Transverse colon (tissue), 4 donors: ENCODE data around the gene LRP1-AS. TPM values are rescaled to one million over a fixed set of nuclear protein-coding genes. Genes with fewer than 3 reads are reported as not detected.

Experiments
- DNase-seq: peaks from one replicate; pipeline ENCODE4 v3.0.0-alpha.2; 2019
- H3K27ac ChIP-seq, 4 donors: fragments of 200-600 bp; sonication (generic); 2 replicates each; pipeline ENCODE4 v1.5.1; 2016 to 2018; ENCODE audit warnings: inconsistent platforms in 4 of 4
- H3K27me3 ChIP-seq: fragments of 200-600 bp; sonication (generic); 2 replicates; pipeline ENCODE4 v1.5.1; 2017; ENCODE audit warnings: inconsistent platforms
- H3K36me3 ChIP-seq, 4 donors: fragments of 200-600 bp; sonication (generic); 2 replicates each; pipeline ENCODE4 v1.5.1; 2017 to 2019; ENCODE audit warnings: inconsistent platforms in 4 of 4
- H3K4me1 ChIP-seq, 4 donors: fragments of 200-600 bp; sonication (generic); 2 replicates each; pipeline ENCODE4 v1.5.1; 2017 to 2020; ENCODE audit warnings: inconsistent platforms in 4 of 4
- H3K4me3 ChIP-seq, 4 donors: fragments of 200-600 bp; sonication (generic); 1 replicate in 1 of 4; 2 replicates in 3 of 4; pipeline versions ENCODE4 v1.5.1 to v1.6.1; 2017 to 2019; ENCODE audit warnings: inconsistent platforms in 4 of 4
- H3K9me3 ChIP-seq, 2 donors: fragments of 200-600 bp; sonication (generic); 2 replicates each; pipeline ENCODE4 v1.5.1; 2017 to 2019; ENCODE audit warnings: inconsistent platforms in 2 of 2
- CTCF ChIP-seq, 5 experiments: fragments of 200-600 bp in 3 of 5; fragments of 450-650 bp in 2 of 5; sonication (generic) in 3 of 5; IDR thresholded peaks; 1 replicate in 2 of 5; 2 replicates in 3 of 5; pipeline ENCODE4 v1.5.1; 2016 to 2017; ENCODE audit warnings: antibody characterized with exemption in 5 of 5, inconsistent platforms in 3 of 5, mild to moderate bottlenecking in 2 of 5, moderate library complexity in 1 of 5
- EP300 ChIP-seq: sonication (generic); formaldehyde crosslinking; IDR thresholded peaks from one replicate; pipeline ENCODE4 v1.6.1; 2017; ENCODE audit warnings: antibody characterized with exemption, low read depth
- POLR2A ChIP-seq: fragments of 450-650 bp; IDR thresholded peaks from one replicate; pipeline ENCODE4 v1.6.1; 2016; ENCODE audit warnings: antibody characterized with exemption, mild to moderate bottlenecking, moderate library complexity
- POLR2AphosphoS5 ChIP-seq, 3 donors: sonication (generic); formaldehyde crosslinking; IDR thresholded peaks; one replicate each; pipeline ENCODE4 v1.6.1; 2016; ENCODE audit warnings: antibody characterized with exemption in 3 of 3
- WGBS, 2 donors: methylation state at CpG; one replicate each; pipeline ENCODE4 v1.1.5; 2018; ENCODE audit warnings: low coverage in 1 of 2; 5-methylcytosine and 5-hydroxymethylcytosine counted together
- in situ Hi-C, 4 donors: fragments of 200-750 bp; cut with MboI; loops; one replicate each; pipeline versions ENCODE4 v1.15.0 to v1.15.1; 2017; ENCODE audit warnings: low sequenced_read_pairs in 3 of 4, low pct_ligation_motif_present in 1 of 4, low pct_unique_long_range_greater_than_20kb in 1 of 4
- intact Hi-C: fragments of 100-400 bp; cut with DNase I; formaldehyde crosslinking; loops from one replicate; pipeline ENCODE4 v1.15.1; 2023; ENCODE audit warnings: low total_unique reads
- total RNA-seq, 4 donors: library from RNA; depleted of rRNA; stranded (reverse); fragments of >200 nt; gene quantifications; one replicate each; pipeline ENCODE4 v1.1.0, GENCODE V29; 2016

Gene LRP1-AS
- total RNA-seq, 4 donors from 2014 or later: not detected

- no peaks in the 10 kb centered on the region for H3K27me3 ChIP-seq
- H3K4me3 ChIP-seq: no peak overlapping the region
- in situ Hi-C loops: no loop called here
- WGBS, 2 donors: 17 to 57% methylated on average over 1 to 13 of the region's 13 CpGs
- H3K36me3 ChIP-seq: peaks cover 0 to 8% (median 3%) of the 10 kb centered on the region in 4 donors
- TF ChIP-seq POLR2AphosphoS5 (IDR thresholded peaks at IDR 0.05) (no peak), EP300 (no peak), POLR2A (no peak), CTCF (IDR thresholded peaks at IDR 0.05) (no peak)
- H3K4me1 ChIP-seq: peaks cover 36 to 65% (median 42%) of the 10 kb centered on the region in 4 donors
- H3K9me3 ChIP-seq: no peaks in the 10 kb centered on the region
- intact Hi-C loops: no loop called here
- peak; percentile 84 for DNase-seq
- peak overlapping the region; percentile 67 to 99 (median 94) for H3K27ac ChIP-seq
Observed at GRCh38 chr12:57138526-57139272, 8.7 kb downstream of the LRP1-AS start.

GRCh38 chr12:57135527-57136326 lies 11.7 kb downstream of the LRP1-AS start:
- Histone ChIP-seq H3K4me1 (peaks cover 54 to 87% (median 67%) of the 10 kb centered on the region in 4 donors), H3K36me3 (no peaks in the 10 kb centered on the region), H3K27me3 (no peaks in the 10 kb centered on the region), H3K4me3 (peak overlapping the region in 1 of 4 donors; percentile 22), H3K9me3 (no peaks in the 10 kb centered on the region), H3K27ac (peak overlapping the region; percentile 94 to 99 (median 96))
- intact Hi-C loops (no loop called here), in situ Hi-C loops (no loop called here)
- no peak for TF ChIP-seq POLR2A
- TF ChIP-seq EP300: no peak
- no peak for TF ChIP-seq CTCF (IDR thresholded peaks at IDR 0.05)
- no peak for TF ChIP-seq POLR2AphosphoS5 (IDR thresholded peaks at IDR 0.05)
- peak; percentile 8 for DNase-seq
- 54 to 59% methylated on average over 3 to 18 of the region's 18 CpGs for WGBS, 2 donors

DNA sequence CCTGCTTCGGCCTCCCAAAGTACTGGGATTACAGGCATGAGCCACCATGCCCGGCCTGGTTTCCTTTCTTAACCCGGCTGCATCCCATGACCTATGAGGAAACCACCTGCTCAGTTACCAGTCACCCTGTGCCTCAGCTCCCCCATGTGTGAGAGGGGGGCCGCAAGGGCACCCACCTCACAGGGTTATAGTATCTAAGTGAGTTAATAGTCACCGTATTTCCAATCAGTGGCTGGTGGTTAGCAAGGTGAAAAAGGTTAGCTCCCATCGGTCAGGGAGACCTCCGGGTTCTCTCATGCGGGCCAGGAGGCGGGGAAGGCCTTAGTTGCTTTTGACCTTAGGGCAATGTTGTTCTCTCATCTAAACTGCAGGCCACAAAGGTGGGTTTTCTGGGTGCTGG lies 12.5 kb downstream of the LRP1-AS start:
- no peaks in the 10 kb centered on the region for H3K36me3 ChIP-seq
- intact Hi-C loops (no loop called here), in situ Hi-C loops (no loop called here)
- H3K27me3 ChIP-seq: no peaks in the 10 kb centered on the region
- peak overlapping the region; percentile 94 to 99 (median 96) for H3K27ac ChIP-seq
- peak; percentile 4 for DNase-seq
- WGBS, 2 donors: 79% methylated on average over 9 of the region's 9 CpGs; no CpG with 5 or more reads in 1 of the 2 donors
- H3K4me1 ChIP-seq: peaks cover 56 to 95% (median 74%) of the 10 kb centered on the region in 4 donors
- H3K4me3 ChIP-seq: no peak overlapping the region
- no peaks in the 10 kb centered on the region for H3K9me3 ChIP-seq
- TF ChIP-seq POLR2A: no peak
- TF ChIP-seq EP300: no peak
- TF ChIP-seq POLR2AphosphoS5 (IDR thresholded peaks at IDR 0.05): no peak
- no peak for TF ChIP-seq CTCF (IDR thresholded peaks at IDR 0.05)

- H3K4me3 ChIP-seq: no peak overlapping the region
- DNase-seq: peak; percentile 7
- intact Hi-C loops: no loop called here
- H3K36me3 ChIP-seq: no peaks in the 10 kb centered on the region
- TF ChIP-seq EP300: no peak
- TF ChIP-seq POLR2AphosphoS5 (IDR thresholded peaks at IDR 0.05): no peak
- no peak for TF ChIP-seq CTCF (IDR thresholded peaks at IDR 0.05)
- TF ChIP-seq POLR2A: no peak
- 50% methylated on average over 6 of the region's 6 CpGs; no CpG with 5 or more reads in 1 of the 2 donors for WGBS, 2 donors
- H3K9me3 ChIP-seq: no peaks in the 10 kb centered on the region
- in situ Hi-C loops: no loop called here
- peak overlapping the region; percentile 94 to 99 (median 96) for H3K27ac ChIP-seq
- H3K27me3 ChIP-seq: no peaks in the 10 kb centered on the region
- peaks cover 52 to 97% (median 73%) of the 10 kb centered on the region in 4 donors for H3K4me1 ChIP-seq
Observed at GRCh38 chr12:57133916-57134315, 13.5 kb downstream of the LRP1-AS start.
